Kidney capillary endothelial cell (primary cell): ENCODE results near the gene MAP3K20.
"Not testable (repeated sequence)": the region's sequence is repeated elsewhere in the genome, so short reads cannot be mapped to it uniquely, and the experiment has no call there.

Source experiments
- DNase-seq: peaks from one replicate; pipeline ENCODE4 v3.0.0-alpha.2; 2018; ENCODE audit warnings: low spot score

Gene MAP3K20

DNA sequence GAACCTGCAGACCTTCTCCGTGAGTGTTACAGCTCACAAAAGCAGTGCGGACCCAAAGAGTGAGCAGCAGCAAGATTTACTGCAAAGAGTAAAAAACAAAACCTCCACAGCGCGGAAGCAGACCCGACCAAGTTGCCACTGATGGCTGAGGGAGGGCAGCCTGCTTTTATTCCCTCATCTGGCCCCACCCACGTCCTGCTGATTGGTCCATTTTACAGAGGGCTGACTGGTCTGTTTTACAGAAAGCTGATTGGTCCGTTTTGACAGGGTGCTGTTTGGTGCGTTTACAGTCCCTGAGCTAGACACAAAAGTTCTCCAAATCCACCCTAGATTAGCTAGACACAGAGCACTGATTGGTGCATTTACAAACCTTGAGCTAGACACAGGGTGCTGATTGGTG, 206.3 kb downstream of the MAP3K20 start:
- not testable (repeated sequence) for DNase-seq

DNA sequence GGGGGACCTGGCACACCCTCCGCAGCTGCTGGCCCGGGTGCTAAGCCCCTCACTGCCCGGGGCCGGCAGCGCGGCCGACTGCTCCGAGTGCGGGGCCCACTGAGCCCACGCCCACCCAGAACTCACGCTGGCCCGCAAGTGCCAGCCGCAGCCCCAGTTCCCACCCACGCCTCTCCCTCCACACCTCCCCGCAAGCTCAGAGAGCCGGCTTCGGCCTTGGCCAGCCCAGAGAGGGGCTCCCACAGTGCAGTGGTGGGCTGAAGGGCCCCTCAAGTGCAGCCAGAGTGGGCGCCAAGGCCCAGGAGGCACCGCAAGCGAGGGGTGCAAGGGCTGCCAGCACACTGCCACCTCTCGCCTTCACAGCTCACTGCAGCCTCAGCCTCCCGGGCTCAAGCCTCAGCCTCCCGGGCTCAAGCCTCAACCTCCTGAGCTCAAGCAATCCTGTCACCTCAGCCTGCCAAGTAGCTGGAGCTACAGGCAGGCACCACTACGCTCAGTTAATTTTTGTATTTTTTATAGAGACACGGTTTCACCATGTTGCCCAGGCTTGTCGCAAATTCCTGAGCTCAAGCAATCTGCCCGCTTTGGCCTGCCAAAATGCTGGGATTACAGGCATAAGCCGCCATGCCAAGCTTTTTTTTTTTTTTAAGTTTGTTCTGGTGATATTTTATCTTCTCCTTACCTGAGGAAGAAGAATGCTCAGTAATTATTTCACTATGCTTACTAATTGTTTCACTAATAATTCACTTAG, 207.3 kb downstream of the MAP3K20 start:
- DNase-seq = no peak

DNA sequence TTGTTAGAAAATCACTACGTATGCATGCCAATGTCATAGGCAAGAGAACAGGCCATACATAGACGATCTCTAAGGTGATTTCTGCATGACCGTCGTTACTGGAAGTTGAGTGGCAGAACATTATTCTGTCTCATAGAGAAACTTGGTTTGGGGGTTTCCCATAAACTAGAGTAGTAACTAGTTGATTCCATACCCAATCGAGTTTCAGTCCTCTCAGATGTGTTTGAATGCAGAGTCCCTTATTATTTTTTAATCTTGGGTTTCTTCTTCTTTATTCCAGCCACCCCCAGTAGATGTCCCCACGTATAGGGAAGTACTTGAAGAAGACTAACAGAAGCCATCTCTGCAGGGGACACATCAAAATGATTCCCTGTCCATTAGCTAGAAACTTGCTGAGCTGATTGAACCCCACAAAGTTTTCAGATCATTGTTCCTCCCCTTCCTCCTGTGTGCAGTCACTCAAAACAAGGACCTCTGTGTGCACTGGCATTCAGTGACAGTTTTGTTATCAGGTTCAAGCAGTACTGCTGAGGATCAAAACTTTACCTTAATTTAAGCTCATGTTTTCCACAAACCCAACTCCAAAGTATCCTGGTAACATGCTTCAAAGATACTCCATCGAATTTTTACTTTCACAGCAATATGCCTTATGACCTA, 210.6 kb downstream of the MAP3K20 start:
- no peak for DNase-seq

DNA sequence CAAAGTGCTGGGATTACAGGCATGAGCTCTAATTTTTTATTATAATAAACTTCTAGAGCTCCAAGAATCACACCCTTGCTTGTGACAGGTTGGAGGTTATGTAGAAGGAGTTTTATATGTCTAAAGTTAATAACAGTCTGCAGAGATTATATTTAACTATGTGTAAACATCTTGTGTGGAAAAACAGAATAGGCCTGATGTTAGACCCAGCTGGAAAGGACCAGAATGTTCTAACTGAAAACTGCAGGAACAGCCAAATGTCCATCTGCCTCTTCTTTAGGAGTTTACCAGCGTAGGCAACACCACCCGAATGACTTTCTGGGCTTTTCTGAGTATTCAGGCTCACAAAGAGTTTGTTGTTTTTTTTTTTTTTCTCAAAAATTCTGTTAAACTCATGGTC, 211.9 kb downstream of the MAP3K20 start:
- no peak for DNase-seq

DNA sequence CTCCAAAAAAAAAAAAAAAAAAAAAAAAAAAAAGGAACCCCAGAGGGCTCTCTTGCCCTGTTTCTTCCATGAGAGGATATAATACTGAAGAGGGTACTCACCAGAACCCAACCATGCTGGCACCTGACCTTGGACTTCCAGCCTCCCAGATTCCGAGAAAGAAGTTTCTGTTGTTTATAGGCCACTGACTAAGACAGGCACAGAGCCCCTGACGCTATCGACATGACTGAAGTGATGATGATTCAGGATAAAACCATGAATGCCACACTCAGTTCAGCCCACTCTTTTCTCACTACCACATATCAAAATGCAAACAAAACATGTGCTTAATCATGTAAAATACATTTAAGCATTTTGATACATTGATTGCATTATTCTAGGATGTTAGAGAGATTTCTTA, 212.9 kb downstream of the MAP3K20 start:
- DNase-seq = no peak

DNA sequence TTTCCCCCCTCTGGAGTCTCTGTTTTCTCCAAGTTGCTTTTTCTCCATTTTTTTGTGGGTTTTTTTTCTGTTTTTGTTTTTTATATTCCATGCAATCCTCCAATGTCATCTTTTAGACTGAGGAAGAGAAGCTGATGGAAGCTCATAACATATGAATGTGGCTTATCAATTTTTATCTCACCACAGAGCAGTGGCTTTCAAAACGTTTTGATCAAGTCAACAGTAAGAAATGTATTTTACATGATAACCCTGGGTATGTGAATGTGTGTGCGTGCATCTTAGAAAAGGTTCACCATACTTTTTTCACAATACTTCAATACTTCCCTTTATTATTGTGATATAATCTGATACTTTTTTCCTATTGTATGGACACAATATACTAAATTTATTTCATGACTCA, 214.4 kb downstream of the MAP3K20 start:
- DNase-seq = no peak

DNA sequence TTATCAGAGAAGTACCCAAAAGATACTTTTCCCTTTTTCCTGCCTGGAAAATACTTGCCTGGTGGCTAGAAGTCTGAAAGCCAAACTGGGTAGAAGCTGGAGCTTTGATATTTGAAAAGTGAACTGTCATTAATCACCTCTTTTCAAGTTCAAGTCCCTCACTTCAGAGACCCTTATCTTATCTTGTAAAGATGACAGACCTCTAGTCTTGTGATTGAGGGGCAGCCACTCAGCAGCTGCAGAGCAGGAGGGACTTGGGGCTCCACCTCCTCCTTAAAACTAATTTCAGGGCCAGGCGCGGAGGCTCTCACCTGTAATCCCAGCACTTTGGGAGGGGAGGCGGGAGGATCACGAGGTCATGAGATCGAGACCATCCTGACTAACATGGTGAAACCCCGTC, 214.9 kb downstream of the MAP3K20 start:
- no peak for DNase-seq

DNA sequence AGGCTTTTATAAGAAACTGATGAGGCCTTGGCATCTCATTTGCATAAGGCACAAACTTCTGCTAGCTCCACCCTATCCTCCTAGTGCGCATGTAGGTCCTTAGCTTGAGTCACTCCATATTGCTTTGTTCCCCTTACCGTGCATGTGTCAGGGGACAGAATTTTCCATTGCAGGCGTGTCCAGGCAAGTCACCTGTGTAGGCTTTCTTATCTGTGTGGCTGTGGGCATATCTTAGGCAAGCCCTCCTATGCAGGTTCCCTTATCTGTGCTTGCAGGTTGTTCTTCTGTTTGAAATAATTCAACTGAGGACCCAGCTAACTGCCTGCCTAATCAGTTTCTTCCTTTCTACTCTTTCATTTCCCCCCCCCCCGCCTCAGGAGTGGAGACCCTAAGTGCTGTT, 215.8 kb downstream of the MAP3K20 start:
- DNase-seq = no peak

DNA sequence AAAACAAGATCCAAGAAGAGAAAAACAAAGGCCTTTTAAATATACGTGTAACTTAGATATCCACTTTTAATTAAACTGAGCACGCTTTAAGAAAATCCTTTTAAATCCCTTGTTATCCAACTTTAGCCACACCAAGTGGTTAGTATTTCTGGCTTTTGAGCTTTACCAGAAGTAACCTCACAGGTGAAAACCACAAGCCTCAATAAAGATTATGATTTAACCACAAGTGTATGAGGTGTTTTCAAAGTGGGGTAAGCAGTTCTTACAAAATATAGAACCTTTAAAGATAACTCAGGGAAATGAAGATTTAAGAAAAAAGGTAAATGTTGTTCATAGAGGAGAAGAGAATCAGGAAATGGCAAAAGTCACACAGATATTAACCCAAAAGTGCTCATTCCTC, 220.6 kb downstream of the MAP3K20 start:
- no peak for DNase-seq

DNA sequence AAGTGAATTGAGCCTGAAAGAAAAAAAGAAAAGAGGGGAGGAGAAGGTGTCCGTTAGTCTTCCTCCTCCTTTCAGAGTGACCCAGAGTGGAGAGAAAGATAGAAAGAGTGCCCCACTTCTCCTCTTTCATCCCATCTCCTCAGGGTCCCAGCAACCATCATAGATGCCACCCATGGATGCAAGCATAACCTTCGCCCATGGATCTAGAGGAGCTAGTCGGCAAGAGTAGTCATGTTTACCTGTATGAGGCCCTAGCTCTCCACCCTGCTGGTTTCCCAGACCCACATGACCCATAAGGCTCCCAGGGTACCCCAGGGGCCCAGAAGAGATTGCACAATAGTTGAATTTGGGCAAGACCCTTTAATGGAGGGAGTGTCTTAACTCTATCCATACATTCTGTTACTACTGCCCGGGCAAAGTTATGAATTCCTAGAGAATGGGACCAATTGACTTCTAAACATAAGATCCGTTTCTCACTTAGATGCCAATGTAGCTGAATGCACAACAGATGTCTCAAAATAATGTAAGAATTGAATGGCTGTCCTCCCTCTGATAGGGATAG, 223.0 kb downstream of the MAP3K20 start:
- no peak for DNase-seq

DNA sequence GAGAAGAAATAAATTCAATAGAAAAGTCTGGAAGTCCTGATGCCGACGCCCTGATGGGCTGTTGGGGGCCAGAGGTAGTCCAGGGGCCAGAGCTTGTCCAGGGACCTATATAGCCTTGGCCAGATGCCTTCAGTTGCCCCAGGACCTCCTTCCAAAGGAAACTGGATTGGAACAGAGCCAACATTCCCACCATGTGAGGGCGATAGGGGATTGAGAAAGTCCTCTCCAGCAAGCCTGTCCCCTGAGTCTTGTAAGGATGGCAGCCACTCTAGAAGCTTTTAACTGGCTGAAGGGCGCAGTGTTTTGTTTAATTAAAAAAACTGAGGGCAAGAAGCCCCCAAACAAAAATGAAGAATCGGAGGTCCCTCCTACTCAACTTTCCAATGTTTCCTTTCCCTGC, 224.1 kb downstream of the MAP3K20 start:
- DNase-seq = no peak

DNA sequence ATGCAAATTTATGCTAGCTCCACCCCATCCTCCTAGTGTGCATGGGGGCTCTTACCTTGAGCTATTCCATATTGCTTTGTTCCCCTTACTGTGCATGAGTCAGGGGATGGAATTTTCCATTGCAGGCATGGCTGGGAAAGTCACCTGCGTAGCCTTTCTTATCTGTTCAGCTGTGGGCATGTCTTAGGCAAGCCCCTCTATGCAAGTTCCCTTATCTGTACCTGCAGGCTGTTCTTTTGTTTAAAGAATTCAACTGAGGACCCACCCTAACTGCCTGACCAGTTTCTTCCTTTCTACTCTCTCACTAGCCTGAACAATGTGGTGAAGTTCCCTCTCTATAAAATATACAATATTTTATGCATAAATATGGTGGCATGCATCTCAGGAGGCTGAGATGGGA, 224.8 kb downstream of the MAP3K20 start:
- no peak for DNase-seq

DNA sequence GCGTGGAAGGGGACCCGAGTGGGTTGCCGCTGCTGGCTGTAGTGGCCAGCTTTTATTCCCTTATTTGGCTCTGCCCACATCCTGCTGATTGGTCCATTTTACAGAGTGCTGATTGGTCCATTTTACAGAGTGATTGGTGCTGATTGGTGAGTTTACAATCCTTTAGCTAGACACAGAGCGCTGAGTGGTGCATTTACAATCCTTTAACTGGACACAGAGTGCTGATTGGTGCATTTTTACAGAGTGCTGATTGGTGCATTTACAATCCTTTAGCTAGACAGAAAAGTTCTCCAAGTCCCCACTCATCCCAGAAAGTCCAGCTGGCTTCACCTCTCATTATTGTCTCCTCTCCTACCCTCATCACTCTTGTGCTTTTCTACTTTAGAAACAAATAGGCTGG, 225.9 kb downstream of the MAP3K20 start:
- not testable (repeated sequence) for DNase-seq

DNA sequence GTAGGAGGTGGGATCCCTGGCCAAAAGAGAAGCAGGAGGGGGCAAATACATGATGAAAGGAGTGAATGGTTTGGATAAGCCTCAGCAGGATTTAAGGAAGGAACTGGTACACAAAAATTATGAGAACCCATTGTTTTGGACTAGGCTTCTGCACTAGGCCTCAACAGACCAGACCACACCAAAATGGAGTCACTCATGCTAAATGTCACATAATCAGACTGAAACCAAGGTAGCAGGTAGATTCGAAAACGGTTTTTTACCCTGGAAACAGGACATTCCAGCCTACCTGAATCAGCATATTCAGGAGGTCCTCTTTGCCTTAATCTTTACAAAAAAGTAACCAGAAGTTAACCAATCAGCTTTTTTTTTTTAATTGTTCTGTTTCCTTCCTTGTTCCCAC, 229.7 kb downstream of the MAP3K20 start:
- DNase-seq = no peak

DNA sequence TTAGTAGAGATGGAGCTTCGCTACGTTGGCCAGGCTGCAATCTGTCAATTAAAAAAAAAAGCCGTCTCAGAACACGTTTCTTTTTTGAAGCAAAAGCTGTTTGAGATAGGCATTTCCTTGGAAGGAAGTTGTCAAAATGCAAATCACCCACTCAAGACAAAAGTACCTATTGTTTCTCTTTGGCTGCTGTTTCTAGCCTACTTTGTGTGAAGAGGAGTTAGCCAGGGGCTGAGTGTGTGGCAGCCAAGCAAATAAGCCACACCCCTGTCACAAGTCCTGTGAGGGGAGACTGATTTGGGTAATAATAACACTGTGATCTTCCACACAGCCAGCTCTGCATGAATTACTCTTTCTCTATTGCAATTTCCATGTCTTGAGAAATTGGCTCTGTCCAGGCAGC, 231.6 kb downstream of the MAP3K20 start:
- peak; percentile 32 for DNase-seq

DNA sequence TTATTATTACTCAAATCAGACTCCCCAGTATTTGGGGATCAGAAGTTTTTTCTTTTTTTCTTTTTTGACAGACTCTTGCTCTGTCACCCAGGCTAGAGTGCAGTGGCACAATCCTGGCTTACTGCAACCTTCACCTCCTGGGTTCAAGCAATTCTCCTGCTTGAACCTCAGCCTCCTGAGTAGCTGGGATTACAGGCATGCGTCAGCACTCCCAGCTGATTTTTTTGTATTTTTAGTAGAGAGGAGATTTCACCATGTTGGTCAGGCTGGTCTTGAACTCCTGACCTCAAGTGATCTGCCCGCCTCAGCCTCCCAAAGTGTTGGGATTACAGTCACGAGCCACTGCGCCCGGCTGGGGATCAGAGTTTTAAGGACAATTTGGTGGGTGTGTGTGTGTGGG, 233.7 kb downstream of the MAP3K20 start:
- not testable (repeated sequence) for DNase-seq

DNA sequence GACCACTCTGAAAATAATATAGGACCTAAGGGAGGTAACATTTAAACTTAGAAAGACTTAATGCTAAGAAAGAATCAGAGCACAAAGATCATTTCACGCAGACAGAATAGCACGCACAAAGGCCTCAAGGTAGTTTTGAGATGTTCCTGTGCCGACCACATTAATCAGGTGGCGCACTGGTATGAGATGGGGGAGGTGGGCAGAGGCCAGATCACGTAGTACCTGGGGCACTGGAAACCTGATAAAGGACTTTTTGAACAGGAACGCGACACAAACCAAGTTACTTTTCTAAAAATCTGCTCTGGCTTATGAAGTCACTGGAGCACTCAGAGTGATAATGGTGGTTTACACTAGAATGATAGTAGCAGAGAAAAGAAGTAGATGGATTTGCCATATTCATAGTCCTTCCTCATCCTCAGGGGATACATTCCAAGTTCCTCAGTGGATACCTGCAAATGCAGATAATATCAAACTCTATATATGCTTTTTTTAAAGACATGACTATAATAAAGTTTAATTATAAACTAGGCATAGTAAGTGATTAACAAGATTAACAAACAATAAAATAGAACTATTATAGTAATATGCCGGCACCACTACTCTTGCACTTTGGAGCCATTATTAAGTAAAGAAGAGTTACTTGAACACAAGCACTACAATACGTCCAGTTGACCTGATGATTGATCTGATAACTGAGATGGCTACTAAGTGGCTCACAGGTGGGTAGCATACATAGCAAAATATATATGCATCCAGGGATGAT, 236.4 kb downstream of the MAP3K20 start:
- DNase-seq = no peak
